Neural progenitor cell (in vitro differentiated cells): ENCODE data around the gene SP1.

Experiments
- CTCF ChIP-seq: fragments of 200-600 bp; sonication (generic); IDR thresholded peaks from 2 replicates; pipeline ENCODE4 v1.5.1; 2017; ENCODE audit warnings: antibody characterized with exemption, mild to moderate bottlenecking
- EZH2phosphoT487 ChIP-seq: fragments of 200-600 bp; sonication (generic); IDR thresholded peaks from 2 replicates; pipeline ENCODE4 v1.6.1; 2017; ENCODE audit warnings: antibody characterized with exemption

GRCh38 chr12:53333289-53333688, 46.7 kb upstream of the SP1 start:
- no peak for TF ChIP-seq CTCF
- no peak for TF ChIP-seq EZH2phosphoT487
